GM19193 (cell line): Measurements from ENCODE around the gene EMX2.

Experiments used
- POLR2A ChIP-seq: IDR thresholded peaks from 4 replicates; pipeline ENCODE4 v1.6.1; 2011; ENCODE audit not compliant: insufficient read depth, insufficient read length; ENCODE audit errors: extremely low read depth

EMX2 gene

DNA sequence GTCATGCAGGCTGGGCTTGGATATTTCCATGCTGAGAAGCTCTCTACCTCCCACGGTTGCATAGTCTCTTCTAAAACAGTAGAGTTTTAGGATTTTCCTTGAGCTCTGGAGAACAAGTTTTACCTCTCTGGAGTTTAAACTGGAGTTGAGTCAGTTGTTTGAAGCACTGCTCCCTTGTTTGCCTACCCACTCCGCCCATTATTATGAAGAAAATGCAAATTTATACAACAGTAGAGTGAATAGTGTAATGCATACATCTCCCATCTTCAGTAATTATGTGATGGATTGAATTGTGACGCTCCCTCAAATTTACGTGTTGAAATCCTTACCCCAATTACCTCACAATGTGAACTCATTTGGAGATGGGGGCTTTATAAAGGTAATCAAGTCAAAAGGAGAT is 17.2 kb downstream of the EMX2 start:
- TF ChIP-seq POLR2A = no peak

- TF ChIP-seq POLR2A = no peak
These were observed 18.4 kb downstream of the EMX2 start for GRCh38 chr10:117560942-117561341.

GRCh38 chr10:117562220-117562619 is 19.7 kb downstream of the EMX2 start:
- no peak for TF ChIP-seq POLR2A

- no peak for TF ChIP-seq POLR2A
These were observed 20.6 kb downstream of the EMX2 start for GRCh38 chr10:117562896-117563737.

GRCh38 chr10:117563780-117564179 is 21.2 kb downstream of the EMX2 start:
- no peak for TF ChIP-seq POLR2A

- TF ChIP-seq POLR2A = no peak
These were observed 22.5 kb downstream of the EMX2 start for GRCh38 chr10:117565068-117565467.

DNA sequence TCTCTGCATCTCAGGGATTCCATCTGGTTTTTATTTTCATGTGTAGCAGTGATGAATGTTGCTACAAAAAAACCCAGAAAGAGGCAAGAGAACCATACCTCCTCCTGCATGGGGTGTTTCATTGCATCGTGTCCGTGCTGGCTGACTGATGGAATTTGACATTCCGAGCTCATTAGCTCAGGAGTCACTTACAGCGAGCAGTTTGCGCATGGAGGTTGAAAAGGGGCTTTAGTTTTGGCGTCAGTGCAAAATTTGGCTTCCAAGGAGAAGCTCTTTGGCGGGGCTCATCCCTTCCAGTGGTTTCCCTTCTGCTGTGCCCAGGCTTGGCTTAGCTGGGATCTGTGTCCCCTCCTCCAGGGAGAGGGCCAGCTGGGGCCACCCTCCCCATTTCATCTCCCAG is 25.8 kb downstream of the EMX2 start:
- TF ChIP-seq POLR2A = no peak

DNA sequence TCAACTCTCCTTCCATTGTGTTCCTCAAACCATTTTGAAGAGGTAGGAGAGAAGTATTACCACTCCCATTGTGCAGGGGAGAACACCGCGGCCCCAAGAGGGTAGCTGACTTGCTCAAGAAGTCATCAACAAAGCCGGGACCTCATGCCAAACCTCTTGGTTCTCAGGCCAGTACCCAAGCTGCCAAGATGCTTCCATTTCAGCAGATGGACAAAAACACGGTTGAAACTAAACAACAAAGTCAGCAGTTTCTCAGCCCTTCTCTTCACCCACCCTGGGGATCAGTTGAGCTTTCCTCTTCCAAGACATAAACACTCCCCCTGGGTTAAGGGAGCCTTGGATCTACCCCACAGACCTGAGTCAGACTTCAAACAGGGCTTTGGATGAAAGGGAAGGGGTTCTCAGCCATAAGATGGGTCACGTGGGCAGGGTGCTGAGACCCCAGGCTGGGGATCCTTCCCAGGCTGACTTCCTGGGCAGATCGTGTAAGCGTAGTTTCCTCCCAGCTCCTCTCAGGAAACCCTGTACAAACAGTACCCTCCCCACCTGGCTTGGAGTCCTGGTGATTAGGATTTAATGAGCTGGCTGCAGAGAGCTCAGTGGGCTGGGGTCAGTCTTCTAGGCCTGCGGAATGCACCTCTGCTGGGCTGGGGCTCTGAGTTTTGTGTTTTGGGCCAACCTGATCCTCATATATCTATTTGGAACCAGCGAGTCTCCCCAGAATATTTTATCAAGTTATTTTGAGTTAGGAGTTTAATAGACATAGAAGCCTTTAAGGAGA is 27.3 kb downstream of the EMX2 start:
- TF ChIP-seq POLR2A = no peak

GRCh38 chr10:117570880-117571279 is 28.3 kb downstream of the EMX2 start:
- no peak for TF ChIP-seq POLR2A

DNA sequence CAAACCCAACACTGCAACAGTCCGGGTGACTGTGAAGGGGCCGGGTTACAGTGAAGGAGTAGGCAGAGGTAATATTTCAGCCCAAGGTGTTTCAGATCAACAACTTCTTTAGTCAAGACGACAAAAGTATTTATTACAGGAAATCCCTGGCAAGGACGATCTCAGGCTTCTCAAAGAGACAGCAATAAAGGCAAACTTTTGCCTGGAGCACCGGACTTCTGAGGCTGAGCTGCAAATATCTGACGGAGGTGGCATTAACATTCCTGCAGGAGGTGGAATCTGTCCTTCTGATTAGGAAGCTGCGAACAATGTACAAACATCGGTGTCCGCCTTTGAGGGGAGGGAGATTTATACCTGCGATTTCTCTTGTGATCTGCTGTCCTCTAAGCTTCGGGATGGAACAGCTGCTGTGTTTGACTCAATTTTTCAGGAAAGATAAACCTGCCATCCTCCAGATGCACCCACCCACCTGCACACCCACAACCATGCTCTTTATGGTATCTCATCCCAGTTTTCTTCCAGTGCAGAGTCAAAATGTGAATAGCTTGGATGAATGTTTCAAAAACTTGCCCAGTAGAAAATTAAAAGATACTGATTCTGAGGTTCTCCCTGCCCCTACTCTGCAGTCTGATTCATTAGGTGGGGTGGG is 32.1 kb downstream of the EMX2 start:
- no peak for TF ChIP-seq POLR2A

GRCh38 chr10:117578490-117578889 is 35.9 kb downstream of the EMX2 start:
- TF ChIP-seq POLR2A = no peak

DNA sequence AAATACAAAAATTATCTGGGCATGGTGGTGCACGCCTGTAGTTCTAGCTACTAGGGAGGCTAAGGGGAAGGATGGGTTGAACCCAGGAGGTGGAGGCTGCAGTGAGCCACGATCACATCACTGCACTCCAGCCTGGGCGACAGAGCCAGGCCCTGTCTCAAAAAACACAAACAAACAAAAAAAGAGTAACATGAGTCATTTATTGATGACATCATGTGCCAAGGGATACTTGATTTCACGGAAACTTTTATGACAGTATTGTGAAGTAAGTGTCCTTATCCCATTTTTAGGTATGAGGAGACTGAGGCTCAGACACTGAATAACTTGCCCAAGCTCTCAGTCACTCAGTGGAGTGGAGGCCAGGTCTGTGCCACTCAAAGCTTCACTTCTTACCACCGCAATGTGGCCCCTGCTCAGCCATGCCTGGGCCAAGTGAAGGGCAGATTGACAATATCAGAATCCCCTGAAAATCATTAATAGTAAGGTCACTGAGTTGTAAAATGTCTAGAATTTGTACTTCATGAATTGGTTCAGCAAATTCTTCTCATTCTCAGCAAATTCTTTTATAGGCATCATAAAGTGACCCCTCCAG is 36.5 kb downstream of the EMX2 start:
- TF ChIP-seq POLR2A = no peak

DNA sequence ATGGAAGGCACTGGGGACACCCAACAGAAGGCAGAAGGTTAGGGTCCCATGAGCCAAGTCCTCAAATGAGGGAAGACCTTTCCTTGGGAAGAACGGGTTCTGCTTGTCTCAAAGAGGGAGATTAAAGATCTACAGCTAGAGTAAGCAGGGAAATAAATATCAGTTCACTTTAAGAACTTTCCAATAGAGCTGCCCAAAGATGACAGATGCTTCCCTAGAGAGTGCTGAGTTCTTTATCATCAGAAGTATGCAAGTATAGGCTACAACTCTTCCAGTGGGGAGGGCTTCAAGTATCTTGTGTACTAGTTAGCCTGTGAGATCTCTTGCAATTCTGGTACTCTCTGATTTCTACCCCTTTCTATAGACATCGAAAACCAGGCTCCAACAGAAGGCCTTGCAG is 39.4 kb downstream of the EMX2 start:
- TF ChIP-seq POLR2A = no peak

GRCh38 chr10:117587036-117587435 is 44.5 kb downstream of the EMX2 start:
- TF ChIP-seq POLR2A = no peak
